Activated CD4-positive, alpha-beta memory T cell treated with anti-CD3 and anti-CD28 coated beads for 36 hours (primary cell): ENCODE data around the gene LSM14B. TPM values are rescaled to one million over a fixed set of nuclear protein-coding genes. Genes with fewer than 3 reads are reported as not detected.
A peak's percentile ranks its signal among the peaks of the same experiment; 100 is the strongest.

ENCODE experiments used
- CTCF ChIA-PET: fragments of 350-600 bp; sonication (Branson Sonifier 250); formaldehyde crosslinking; loops from one replicate; lab custom pipeline; 2021; ENCODE audit warnings: antibody characterized with exemption, inconsistent platforms; lab: Charles Lee
- POLR2A ChIA-PET: fragments of 350-600 bp; sonication (Branson Sonifier 250); formaldehyde crosslinking; loops from one replicate; lab custom pipeline; 2021; ENCODE audit warnings: antibody characterized with exemption; lab: Charles Lee
- DNase-seq: peaks from one replicate; pipeline ENCODE4 v3.0.0-alpha.2; 2020
- H3K27ac Mint-ChIP-seq: one replicate; pipeline ENCODE4 v1.8.0; 2021; ENCODE audit warnings: mixed read lengths
- H3K27me3 Mint-ChIP-seq: one replicate; pipeline ENCODE4 v1.8.0; 2021; ENCODE audit warnings: mixed read lengths
- H3K36me3 Mint-ChIP-seq: one replicate; pipeline ENCODE4 v1.8.0; 2021; ENCODE audit warnings: mixed read lengths
- H3K4me1 Mint-ChIP-seq: one replicate; pipeline ENCODE4 v1.8.0; 2021; ENCODE audit warnings: low read depth, mixed read lengths
- H3K4me3 Mint-ChIP-seq: one replicate; pipeline ENCODE4 v1.8.0; 2021; ENCODE audit warnings: mild to moderate bottlenecking, mixed read lengths
- H3K9me3 Mint-ChIP-seq: one replicate; pipeline ENCODE4 v1.8.0; 2021; ENCODE audit warnings: mixed read lengths
- intact Hi-C: fragments of 100-400 bp; cut with micrococcal nuclease; formaldehyde crosslinking; loops from one replicate; pipeline ENCODE4 v1.15.1; 2023
- total RNA-seq, 2 experiments: library from RNA; stranded (reverse); gene quantifications; one replicate each; pipeline ENCODE4 v1.2.3, GENCODE V29; 2021

The LSM14B gene
- total RNA-seq, 2 experiments from 2014 or later = 33.4 to 35.1 TPM

DNA sequence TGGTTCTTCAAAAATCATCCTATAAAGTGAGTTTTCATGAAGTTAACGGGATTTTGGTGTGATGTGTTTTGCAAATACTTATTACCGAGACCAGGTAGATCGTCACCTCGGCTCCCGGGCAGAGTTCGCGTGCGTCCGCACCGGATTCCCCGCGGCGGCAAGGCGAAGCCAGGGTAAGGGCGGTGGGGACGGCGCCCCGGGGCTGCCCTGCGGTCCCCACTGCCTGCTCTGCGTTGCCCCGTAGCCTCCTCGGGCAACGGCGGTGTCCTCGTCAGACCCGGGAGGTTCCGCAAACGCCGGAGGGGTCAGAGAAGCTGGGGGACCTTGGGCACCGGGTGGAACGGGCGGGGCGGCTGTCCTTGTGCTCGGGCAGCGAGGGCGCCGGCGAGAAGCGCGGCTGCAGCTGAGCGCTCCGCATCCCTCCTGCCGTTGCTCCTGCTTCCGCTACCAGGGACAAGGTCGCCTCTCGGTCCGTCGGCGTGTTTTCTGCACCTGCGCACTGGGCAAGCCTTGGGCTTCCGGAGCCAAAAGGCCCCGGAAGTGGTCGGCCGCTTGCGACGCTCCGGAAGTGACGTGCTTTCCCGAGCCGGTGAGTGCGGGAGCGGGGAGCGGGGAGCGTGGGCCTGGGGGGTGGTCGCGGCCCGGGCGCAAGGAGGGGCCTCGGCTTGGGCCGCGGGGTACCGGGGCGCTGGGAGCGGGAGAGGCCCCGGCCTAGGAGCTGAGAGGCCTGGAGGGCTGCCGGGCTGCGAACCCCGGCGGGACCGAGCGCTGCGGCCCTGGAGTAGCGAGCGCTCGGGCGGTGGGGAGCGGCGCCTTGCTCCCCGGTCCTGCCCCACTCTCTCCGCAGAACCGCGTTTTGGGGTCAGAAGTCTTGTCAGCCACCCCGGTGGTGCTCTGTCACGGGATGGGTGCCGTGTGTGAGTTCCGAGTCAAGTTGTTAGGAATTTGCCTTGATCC is 60.5 kb downstream of the LSM14B start, which contains the start of gene MTG2:
TSS of gene MTG2 (plus strand) at position 560 of the 957 bp plus-strand sequence. CDS start 10,393 bp downstream, outside the sequence.
- Mint-ChIP-seq H3K36me3 (peaks cover 4% of the 10 kb centered on the region), H3K4me3 (peak within 1 kb of the TSS; percentile 87), H3K27ac (peak within 1 kb of the TSS; percentile 91), H3K4me1 (peaks cover 38% of the 10 kb centered on the region), H3K27me3 (no peaks in the 10 kb centered on the region), H3K9me3 (no peaks in the 10 kb centered on the region)
- peak; percentile 96 for DNase-seq
- ChIA-PET CTCF (interaction anchor here (0.5 kb wide), 1 partner anchor 47 kb away, joined by 3 read pairs; no protein-coding TSS in a partner anchor), POLR2A (interaction anchor here (1.0 to 1.4 kb wide), 2 partner anchors 44 to 61 kb away, joined by 3 to 4 read pairs; no protein-coding TSS in a partner anchor)
- intact Hi-C loops = loop anchor here (1.0 kb wide), 3 partner anchors 22 to 60 kb away; partner anchors contain the start of genes LSM14B and OSBPL2

DNA sequence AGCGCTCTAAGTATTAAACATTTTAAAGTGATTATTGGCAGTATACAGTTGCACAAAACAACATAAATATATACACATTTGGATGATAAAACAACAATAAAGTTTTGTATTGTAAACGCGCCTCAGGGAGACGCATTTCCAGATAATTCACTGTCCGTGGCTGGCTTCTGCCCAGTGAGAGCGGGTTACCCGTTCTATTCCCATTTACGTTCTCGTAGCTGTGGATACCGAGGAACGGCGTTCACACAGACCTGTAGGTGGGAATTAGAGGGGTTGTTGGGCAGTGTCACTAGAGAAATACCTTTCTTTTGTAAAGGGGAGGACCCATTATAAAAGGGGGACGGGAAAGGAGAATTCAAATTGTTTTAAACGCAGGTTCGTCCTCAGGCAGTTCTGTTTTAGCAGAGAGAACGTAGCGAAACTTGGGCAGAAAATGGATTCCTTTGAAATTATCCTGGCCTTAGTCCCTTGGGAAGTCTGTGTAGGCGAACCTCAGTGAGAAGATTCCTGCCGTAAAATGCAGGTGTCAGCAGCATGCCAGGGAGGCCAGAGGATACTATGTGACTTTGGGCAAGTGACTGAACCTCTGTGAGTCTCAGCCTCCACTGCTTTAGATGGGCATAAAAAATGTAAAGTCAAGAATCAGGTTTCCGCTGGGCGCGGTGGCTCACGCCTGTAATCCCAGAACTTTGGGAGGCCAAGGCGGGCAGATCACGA is 61.3 kb downstream of the LSM14B start:
- CTCF ChIA-PET = interaction anchor here (0.5 kb wide), 1 partner anchor 47 kb away, joined by 3 read pairs; no protein-coding TSS in a partner anchor
- peaks cover 39% of the 10 kb centered on the region for H3K4me1 Mint-ChIP-seq
- peak overlapping the region; percentile 91 for H3K27ac Mint-ChIP-seq
- DNase-seq = no peak
- POLR2A ChIA-PET = no interaction called here
- intact Hi-C loops = no loop called here
- H3K4me3 Mint-ChIP-seq = peak overlapping the region; percentile 87
- H3K27me3 Mint-ChIP-seq = no peaks in the 10 kb centered on the region
- peaks cover 4% of the 10 kb centered on the region for H3K36me3 Mint-ChIP-seq
- no peaks in the 10 kb centered on the region for H3K9me3 Mint-ChIP-seq

Other genes with a start within 250 kb of the LSM14B start
- 10 to 100 TPM; 15.3 to 17.0 TPM for gene TAF4, start 56.6 kb upstream of the LSM14B start, total RNA-seq
- gene PSMA7, start 20.9 kb downstream of the LSM14B start, total RNA-seq = 100 to 1,000 TPM; 301 to 316 TPM
- 10 to 100 TPM; 13.7 to 15.2 TPM for gene SS18L1, start 21.3 kb downstream of the LSM14B start, total RNA-seq
- gene MTG2, start 60.6 kb downstream of the LSM14B start, total RNA-seq = 10 to 100 TPM; 31.4 to 32.5 TPM
- gene HRH3, start 97.8 kb downstream of the LSM14B start, total RNA-seq = not detected
- gene OSBPL2, start 116.0 kb downstream of the LSM14B start, total RNA-seq = 10 to 100 TPM; 25.4 to 29.3 TPM
- 100 to 1,000 TPM in 1 of 2 experiments, 10 to 100 TPM in 1; 98.6 to 101 TPM for gene ADRM1, start 180.5 kb downstream of the LSM14B start, total RNA-seq
- 1 to 10 TPM in 1 of 2 experiments, under 1 TPM in 1; 0.78 to 1.1 TPM for gene LAMA5, start 244.8 kb downstream of the LSM14B start, total RNA-seq